CD4-positive, alpha-beta T cell treated with Interferon alpha-2 for 1 hour (primary cell): Measurements from ENCODE around the gene ACTG1.

Source experiments
- DNase-seq, 2 donors: peaks; one replicate each; pipeline ENCODE4 v3.0.0-alpha.2; 2020 to 2022

ACTG1 gene

GRCh38 chr17:81492202-81492601, 20.4 kb downstream of the ACTG1 start:
- no peak for DNase-seq

- no peak for DNase-seq
Observed at GRCh38 chr17:81491761-81492160, 20.8 kb downstream of the ACTG1 start.

DNA sequence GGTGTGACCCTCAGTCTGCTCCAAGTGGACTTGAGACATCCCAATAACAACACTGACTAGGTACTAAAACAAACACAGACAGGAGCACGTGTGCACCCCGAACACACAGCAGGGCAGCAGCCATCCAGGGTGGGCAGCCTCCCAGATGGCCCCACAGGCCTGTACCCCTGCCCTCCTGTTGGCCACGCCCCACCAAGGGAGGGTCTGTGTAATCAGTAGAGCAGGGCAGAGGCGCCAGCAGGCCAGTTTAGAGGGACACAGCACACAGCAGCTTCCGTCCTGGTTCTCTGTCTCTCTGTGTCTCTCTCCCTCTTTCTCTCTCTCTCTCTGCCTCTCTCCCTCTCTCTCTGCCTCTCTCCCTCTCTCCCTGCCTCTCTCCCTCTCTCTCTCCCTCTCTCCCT, 21.4 kb downstream of the ACTG1 start:
- no peak for DNase-seq

- no peak for DNase-seq
Observed at GRCh38 chr17:81489998-81490992, 22.3 kb downstream of the ACTG1 start.

GRCh38 chr17:81489012-81489997, 23.3 kb downstream of the ACTG1 start:
- DNase-seq, result no peak

- no peak for DNase-seq
Observed at GRCh38 chr17:81488276-81488860, 24.2 kb downstream of the ACTG1 start.

GRCh38 chr17:81487487-81488275, 24.9 kb downstream of the ACTG1 start:
- DNase-seq, result peak; percentile 76 to 83

DNA sequence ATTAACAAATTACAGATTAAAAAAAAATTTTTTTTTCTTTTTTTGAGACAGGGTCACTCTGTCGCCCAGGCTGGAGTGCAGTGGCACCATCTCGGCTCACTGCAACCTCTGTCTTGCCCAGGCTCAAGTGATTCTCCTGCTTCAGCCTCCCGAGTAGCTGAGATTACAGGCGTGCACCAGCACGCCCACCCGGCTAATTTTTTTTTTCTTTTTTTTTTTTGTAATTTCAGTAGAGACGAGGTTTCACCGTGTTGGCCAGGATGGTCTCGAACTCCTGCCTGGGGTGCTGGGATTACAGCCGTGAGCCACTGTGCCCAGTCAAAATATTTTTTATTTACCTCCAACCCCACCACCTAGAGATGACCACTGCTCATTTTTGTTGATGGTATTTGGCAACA, 25.5 kb downstream of the ACTG1 start:
- no peak for DNase-seq

- no peak for DNase-seq
Observed at GRCh38 chr17:81486199-81486810, 26.3 kb downstream of the ACTG1 start.

- DNase-seq, result peak; percentile 86 to 90
Observed at GRCh38 chr17:81484195-81484979, 28.2 kb downstream of the ACTG1 start.

- no peak for DNase-seq
Observed at GRCh38 chr17:81483862-81484194, 28.8 kb downstream of the ACTG1 start.

GRCh38 chr17:81483085-81483861, 29.3 kb downstream of the ACTG1 start:
- peak; percentile 18 to 66 for DNase-seq

- no peak for DNase-seq
Observed at GRCh38 chr17:81482673-81483072, 29.9 kb downstream of the ACTG1 start.

- no peak for DNase-seq
Observed at GRCh38 chr17:81481815-81482505, 30.6 kb downstream of the ACTG1 start.

- peak; percentile 74 to 75 for DNase-seq
Observed at GRCh38 chr17:81481073-81481799, 31.4 kb downstream of the ACTG1 start.

GRCh38 chr17:81480140-81481072, 32.2 kb downstream of the ACTG1 start:
- DNase-seq, result no peak
